ENCODE data around the gene CFAP77.

DNA sequence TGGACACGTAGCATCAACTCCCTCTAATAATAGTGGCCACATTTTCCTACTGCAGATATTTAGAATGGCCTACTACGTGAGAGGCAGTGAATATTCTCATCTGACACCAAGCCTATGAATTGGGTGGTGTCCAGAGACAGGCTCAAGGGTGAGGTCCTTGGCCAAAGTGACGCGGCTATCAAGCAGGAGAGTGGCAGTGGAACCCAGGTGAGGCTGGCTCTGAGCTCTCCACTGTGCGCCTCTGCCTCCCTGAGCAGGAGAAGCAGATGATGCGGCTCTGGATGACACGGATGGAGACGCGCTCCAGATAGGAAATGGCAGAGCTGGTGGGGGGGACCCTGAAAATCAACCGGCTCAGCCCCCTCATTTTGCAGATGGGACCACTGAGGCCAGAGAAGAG lies 69.7 kb downstream of the CFAP77 start:
- TF ChIP-seq, protein P1, sequence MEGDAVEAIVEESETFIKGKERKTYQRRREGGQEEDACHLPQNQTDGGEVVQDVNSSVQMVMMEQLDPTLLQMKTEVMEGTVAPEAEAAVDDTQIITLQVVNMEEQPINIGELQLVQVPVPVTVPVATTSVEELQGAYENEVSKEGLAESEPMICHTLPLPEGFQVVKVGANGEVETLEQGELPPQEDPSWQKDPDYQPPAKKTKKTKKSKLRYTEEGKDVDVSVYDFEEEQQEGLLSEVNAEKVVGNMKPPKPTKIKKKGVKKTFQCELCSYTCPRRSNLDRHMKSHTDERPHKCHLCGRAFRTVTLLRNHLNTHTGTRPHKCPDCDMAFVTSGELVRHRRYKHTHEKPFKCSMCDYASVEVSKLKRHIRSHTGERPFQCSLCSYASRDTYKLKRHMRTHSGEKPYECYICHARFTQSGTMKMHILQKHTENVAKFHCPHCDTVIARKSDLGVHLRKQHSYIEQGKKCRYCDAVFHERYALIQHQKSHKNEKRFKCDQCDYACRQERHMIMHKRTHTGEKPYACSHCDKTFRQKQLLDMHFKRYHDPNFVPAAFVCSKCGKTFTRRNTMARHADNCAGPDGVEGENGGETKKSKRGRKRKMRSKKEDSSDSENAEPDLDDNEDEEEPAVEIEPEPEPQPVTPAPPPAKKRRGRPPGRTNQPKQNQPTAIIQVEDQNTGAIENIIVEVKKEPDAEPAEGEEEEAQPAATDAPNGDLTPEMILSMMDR (IDR thresholded peaks at IDR 0.05), result no peak
- no peak for TF ChIP-seq POLR2AphosphoS5 (IDR thresholded peaks at IDR 0.05)

All from transverse colon (tissue), 4 donors.